Measurements from ENCODE around the gene ZNF471.

The ZNF471 gene

GRCh38 chr19:56562766-56563165 lies 55.1 kb downstream of the ZNF471 start:
- H3K36me3 ChIP-seq = no peaks in the 10 kb centered on the region
- H3K4me3 ChIP-seq (ENCODE audit: low read depth in 1 of 2, low read length in 1 of 2) = no peak overlapping the region
- peaks cover 8 to 11% of the 10 kb centered on the region in 2 experiments for H3K4me1 ChIP-seq (ENCODE audit: control insufficient read depth in 1 of 2, insufficient read depth in 1 of 2, low read depth in 1 of 2, low read length in 1 of 2)
- H3K27me3 ChIP-seq = no peaks in the 10 kb centered on the region
- no peak overlapping the region for H3K27ac ChIP-seq
- no peak for TF ChIP-seq CTCF (IDR thresholded peaks at IDR 0.05)
- peaks cover 4% of the 10 kb centered on the region for H3K9me3 ChIP-seq

- no peak for TF ChIP-seq CTCF (IDR thresholded peaks at IDR 0.05)
- Histone ChIP-seq H3K4me3 (ENCODE audit: low read depth in 1 of 2, low read length in 1 of 2) (peak overlapping the region; percentile 67 to 88), H3K9me3 (peaks cover 4% of the 10 kb centered on the region), H3K27ac (peak overlapping the region; percentile 70), H3K4me1 (ENCODE audit: control insufficient read depth in 1 of 2, insufficient read depth in 1 of 2, low read depth in 1 of 2, low read length in 1 of 2) (peaks cover 12 to 14% of the 10 kb centered on the region in 2 experiments), H3K36me3 (no peaks in the 10 kb centered on the region), H3K27me3 (no peaks in the 10 kb centered on the region)
These were observed 59.2 kb downstream of the ZNF471 start for GRCh38 chr19:56566904-56567273.

GRCh38 chr19:56567274-56568120 lies 59.8 kb downstream of the ZNF471 start, which contains the start of gene ZNF470:
Gene ZNF470, plus strand, starts transcription at chr19:56567468. Its CDS starts 2,844 bp downstream, at chr19:56570312.
- Histone ChIP-seq H3K27me3 (no peaks in the 10 kb centered on the region), H3K27ac (peak within 1 kb of the TSS; percentile 70), H3K4me3 (ENCODE audit: low read depth in 1 of 2, low read length in 1 of 2) (peak within 1 kb of the TSS; percentile 67 to 88), H3K4me1 (ENCODE audit: control insufficient read depth in 1 of 2, insufficient read depth in 1 of 2, low read depth in 1 of 2, low read length in 1 of 2) (peaks cover 12 to 14% of the 10 kb centered on the region in 2 experiments), H3K36me3 (no peaks in the 10 kb centered on the region), H3K9me3 (peaks cover 5% of the 10 kb centered on the region)
- TF ChIP-seq CTCF (IDR thresholded peaks at IDR 0.05) = no peak

- peaks cover 45% of the 10 kb centered on the region for H3K9me3 ChIP-seq
- H3K4me3 ChIP-seq (ENCODE audit: low read depth in 1 of 2, low read length in 1 of 2) = no peak overlapping the region
- H3K4me1 ChIP-seq (ENCODE audit: control insufficient read depth in 1 of 2, insufficient read depth in 1 of 2, low read depth in 1 of 2, low read length in 1 of 2) = peaks cover 5 to 6% of the 10 kb centered on the region in 2 experiments
- H3K27ac ChIP-seq = no peak overlapping the region
- no peaks in the 10 kb centered on the region for H3K27me3 ChIP-seq
- no peaks in the 10 kb centered on the region for H3K36me3 ChIP-seq
- TF ChIP-seq CTCF (IDR thresholded peaks at IDR 0.05) = no peak
These were observed 64.9 kb downstream of the ZNF471 start for GRCh38 chr19:56572589-56572988.

- Histone ChIP-seq H3K4me3 (ENCODE audit: low read depth in 1 of 2, low read length in 1 of 2) (no peak overlapping the region), H3K27ac (no peak overlapping the region), H3K4me1 (ENCODE audit: control insufficient read depth in 1 of 2, insufficient read depth in 1 of 2, low read depth in 1 of 2, low read length in 1 of 2) (no peaks in the 10 kb centered on the region), H3K36me3 (no peaks in the 10 kb centered on the region), H3K27me3 (no peaks in the 10 kb centered on the region), H3K9me3 (peaks cover 58% of the 10 kb centered on the region)
- no peak for TF ChIP-seq CTCF (IDR thresholded peaks at IDR 0.05)
These were observed 66.3 kb downstream of the ZNF471 start for GRCh38 chr19:56573914-56574313.

All from neutrophil (primary cell).